HG03045 (cell line): Measurements from ENCODE around the gene KCNQ1OT1.

ENCODE experiments used
- ATAC-seq: cut with Tn5 transposase; IDR thresholded peaks from one replicate; pipeline ENCODE4 v1.9.1; 2021; ENCODE audit warnings: mild to moderate bottlenecking, moderate library complexity; ENCODE audit not compliant: unreplicated experiment

KCNQ1OT1 gene

DNA sequence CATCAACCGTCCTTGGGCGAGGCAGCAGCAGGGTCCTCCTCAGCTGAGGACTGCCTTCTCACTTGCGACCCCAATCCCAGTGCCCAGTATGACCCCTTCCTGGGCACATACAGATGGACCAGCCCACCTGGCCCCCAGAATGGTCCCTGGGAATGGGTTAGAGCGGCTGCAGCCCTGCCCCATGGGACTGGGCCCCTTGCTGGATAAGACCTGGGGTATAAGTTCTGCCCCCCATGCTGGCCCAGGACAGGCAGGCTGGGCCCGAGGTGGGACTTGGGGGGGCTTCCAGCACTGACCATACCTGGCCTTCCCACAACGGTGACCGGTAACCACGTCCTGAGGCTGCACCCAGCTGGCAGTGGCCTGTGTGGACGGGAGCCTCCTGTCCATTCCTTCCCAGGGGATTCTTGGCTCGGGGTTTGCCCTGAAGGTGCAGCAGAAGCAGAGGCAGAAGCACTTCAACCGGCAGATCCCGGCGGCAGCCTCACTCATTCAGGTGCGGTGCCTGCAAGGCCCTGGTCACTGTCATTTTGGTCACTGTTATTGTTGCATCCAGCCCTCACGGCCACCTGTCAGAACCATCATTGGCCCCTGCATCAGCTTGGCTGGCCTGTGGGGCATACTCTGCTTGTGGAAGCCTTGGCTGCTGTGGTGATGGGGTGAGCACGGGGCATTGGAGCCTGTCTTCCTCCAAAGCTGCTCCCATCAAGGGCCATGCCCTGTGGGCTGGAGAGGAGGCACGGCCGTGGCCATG, 114.8 kb downstream of the KCNQ1OT1 start:
- ATAC-seq, result no peak

GRCh38 chr11:2584434-2584811, 115.4 kb downstream of the KCNQ1OT1 start:
- ATAC-seq, result no peak

DNA sequence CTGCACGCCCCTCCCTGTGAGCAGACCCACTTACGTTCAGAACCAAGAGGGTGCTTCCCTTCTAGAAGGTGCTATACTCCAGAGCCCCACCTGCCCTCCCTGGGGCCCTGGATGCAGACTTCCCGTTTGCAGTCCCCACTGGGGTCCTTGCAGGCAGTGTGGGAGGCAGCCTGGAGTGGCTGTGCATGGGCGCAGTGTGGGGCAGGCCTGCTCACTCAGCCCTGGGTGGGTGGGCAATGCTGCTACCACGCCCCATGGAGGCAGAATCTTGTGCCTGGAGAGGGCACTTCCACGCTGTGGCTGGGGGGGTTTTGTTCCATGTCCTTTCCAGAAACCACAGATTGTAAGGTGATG, 116.2 kb downstream of the KCNQ1OT1 start:
- no peak for ATAC-seq

DNA sequence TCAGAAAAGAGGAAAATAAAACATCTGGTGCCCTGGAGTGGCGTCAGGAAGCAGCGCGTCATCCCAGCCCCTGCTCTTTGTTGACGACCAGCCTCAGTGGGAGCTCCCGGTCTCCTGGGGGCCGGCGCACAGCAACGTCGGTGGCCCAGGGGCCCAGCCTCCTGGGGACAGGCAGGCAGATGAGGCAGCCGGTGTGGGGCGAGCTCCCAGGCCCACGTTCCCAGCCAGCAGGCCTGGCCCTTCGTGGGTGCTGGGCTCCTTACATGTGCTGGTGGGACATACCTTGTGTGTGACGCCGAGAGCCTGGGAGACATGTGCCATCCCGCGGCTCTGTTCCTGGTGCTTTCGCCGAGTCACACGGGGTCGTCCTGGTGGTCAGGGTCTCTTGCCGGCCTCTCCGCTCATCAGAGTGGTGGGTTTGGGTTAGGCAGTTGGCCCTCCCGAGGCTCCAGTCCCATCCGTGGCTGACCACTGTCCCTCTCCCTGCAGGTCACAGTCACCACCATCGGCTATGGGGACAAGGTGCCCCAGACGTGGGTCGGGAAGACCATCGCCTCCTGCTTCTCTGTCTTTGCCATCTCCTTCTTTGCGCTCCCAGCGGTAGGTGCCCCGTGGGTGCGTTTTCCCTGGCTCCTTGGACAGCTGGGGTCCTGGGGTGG, 116.7 kb downstream of the KCNQ1OT1 start:
- ATAC-seq, result no peak

DNA sequence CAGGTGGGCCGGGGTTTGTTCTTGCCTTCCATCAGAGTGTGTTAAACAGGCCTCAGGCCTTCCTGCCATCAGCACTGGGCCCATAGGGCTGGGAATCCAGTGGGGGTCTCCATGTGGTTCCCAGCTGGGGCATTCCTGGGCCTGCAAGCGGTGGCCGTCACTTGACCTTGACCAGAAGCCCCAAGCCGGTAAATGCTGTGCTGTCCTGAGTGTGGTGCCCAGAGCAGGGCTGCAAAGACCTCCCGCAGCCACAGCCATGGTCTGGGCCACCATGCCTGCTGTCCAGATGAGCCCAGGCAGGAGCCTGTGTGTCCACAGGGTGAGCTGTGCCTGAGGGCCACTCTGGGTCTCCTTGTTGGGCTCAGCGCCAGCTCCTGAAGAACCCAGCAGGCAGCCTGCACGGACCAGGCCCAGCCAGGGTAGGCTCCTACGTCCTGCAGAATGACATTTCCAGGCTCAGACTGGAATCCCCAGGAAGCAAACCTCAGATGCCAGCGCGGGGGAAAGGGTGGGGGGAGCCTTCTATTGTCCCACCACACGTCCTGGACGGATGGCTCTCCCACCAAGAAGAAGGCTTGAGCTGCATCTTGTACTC, 117.3 kb downstream of the KCNQ1OT1 start:
- ATAC-seq, result no peak

GRCh38 chr11:2581931-2582350, 117.9 kb downstream of the KCNQ1OT1 start:
- ATAC-seq, result no peak

GRCh38 chr11:2581151-2581930, 118.5 kb downstream of the KCNQ1OT1 start:
- no peak for ATAC-seq

- ATAC-seq, result no peak
These were observed 119.2 kb downstream of the KCNQ1OT1 start for GRCh38 chr11:2580571-2581001.

DNA sequence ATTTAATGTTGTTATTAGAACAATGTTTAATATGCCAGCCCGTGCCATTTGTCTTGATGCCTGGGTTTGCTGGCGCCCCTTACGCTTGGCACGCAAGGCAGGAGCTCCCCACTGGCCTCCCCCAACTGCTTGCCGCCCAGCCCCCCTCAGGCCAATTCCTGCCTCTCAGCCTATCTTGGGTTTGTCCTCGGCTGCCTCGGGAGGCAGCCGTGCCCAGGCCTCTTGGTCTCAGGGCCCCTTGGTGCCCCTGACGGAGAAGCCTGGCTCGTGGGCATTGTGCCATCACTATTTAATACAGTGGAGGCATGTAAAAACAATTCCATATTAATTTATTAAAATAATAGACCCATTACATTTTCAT, 119.8 kb downstream of the KCNQ1OT1 start:
- ATAC-seq, result no peak

GRCh38 chr11:2579315-2580060, 120.3 kb downstream of the KCNQ1OT1 start:
- no peak for ATAC-seq

DNA sequence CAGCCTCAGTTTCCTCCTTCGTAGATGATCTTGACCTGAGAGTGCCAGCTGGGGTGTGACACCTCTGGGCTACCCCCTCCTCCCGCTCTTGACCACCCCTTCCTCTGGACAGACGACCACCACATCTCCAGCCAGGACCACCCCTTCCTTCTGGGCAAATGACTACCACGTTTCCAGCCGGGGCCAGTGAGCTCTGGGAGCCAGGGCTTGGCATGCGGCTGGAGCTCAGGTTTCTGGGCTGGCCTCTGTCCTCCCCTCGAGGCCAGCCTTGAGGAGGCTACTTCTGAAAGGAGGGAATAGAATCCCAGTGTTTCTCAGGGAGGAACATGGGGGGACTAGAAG, 120.9 kb downstream of the KCNQ1OT1 start:
- ATAC-seq, result no peak

- no peak for ATAC-seq
These were observed 121.5 kb downstream of the KCNQ1OT1 start for GRCh38 chr11:2577991-2578928.

DNA sequence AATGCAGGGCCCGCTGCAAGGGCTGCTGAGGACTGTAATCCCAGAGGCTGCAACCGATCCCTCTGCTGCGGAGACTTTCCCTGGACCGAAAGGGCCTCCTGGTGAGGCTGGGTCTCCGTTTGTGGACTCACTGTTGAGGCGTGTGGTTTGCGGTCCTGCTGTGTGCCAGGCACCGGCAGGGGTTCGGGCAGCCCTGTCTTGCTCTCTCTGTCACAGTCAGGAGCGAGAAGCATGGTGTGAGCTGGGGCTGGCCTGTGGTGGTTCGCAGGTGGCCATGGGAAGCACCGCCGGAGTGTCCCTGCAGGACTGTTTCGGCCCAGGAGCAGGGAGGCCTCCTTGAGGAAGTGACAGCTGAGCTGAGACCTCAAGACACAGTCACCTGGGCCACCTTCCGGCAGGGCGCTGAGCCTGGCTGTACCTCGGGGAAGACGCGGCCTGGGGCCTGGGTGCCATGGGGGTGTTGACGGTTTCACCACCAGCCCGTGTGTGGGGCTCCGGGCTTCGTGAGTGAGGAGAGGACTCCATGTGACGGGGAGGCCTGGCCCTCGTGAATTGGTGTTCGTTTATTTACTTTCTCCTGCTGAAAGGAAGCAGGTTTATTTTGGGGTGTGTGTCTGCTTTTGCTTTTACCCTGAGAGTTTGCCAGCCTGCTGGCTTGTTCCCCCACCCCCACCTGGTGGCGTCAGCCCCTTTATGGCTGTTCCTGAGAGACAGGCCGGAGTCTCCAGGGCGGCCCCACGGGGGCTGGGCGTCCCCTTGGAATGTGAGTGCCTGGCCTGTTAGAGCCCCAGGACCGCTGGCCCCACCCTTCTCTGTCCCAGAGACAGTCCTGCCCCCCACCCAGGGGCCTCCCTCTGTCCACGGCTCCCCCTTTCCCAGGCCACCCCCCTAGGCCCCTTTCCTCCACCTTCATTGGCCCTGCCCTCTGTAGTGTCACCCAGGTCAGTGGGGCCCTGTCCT, 122.5 kb downstream of the KCNQ1OT1 start:
- ATAC-seq, result no peak

- ATAC-seq, result no peak
These were observed 123.2 kb downstream of the KCNQ1OT1 start for GRCh38 chr11:2576549-2576948.

- ATAC-seq, result no peak
These were observed 123.7 kb downstream of the KCNQ1OT1 start for GRCh38 chr11:2576111-2576510.

GRCh38 chr11:2575591-2576051, 124.2 kb downstream of the KCNQ1OT1 start:
- ATAC-seq, result no peak

DNA sequence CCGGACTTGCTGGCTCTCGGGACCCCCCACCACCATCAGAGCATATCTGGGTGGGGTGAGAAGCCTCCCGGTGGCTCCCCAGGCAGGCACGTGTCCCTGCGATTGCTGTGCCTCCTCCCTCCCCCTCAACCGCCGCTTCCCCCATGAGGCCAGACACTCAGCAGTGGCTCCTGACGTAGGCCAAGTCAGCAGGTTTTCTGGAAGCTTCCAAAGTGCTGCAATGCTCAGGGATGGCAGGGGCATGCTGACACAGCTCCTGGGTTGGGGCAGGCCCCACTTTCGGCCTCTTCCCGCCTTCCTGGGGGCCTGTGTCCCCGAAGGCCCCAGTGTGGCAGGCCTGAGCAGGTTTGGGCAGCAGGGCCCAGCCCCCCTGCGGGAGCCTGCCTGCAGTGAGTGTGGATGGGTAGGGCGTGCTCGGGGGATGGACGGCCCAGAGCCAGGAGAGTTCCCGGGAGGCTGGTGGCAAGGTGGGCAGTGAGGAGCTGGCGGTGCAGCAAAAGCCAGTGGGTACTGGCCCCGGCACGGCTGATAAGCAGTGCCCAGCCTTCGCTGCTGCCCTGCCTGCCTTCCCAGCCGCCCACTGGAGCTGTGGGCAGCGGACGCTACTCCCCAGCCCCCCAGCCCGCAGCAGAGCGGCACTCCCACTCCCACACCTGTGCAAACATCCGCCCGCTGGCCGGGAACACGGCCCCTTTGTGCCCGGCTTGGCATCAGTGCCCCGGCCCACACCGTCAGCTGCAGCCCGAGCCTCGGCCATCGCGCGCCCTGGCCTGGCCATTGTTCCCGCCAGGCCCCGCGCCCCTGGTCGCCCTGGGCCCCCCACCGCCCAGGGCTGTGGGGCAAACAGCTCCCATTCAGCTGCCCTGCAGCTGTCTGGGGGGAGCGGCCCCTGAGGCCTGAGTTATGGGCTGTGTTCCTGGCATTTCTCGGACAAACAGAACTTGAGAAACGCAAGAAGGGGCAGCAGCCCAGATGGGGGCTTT, 125.0 kb downstream of the KCNQ1OT1 start:
- no peak for ATAC-seq
